Activated gamma-delta T cell treated with anti-CD3 and anti-CD28 coated beads, Interleukin-2, amount 50 U/mL, for 16 hours (primary cell): ENCODE measurements around the gene NREP.

Experiments used
- DNase-seq: peaks from one replicate; pipeline ENCODE4 v3.0.0-alpha.2; 2020; ENCODE audit warnings: low read depth

Gene NREP

GRCh38 chr5:111765613-111766571, 8.9 kb upstream of the NREP start:
- DNase-seq, result no peak

- DNase-seq, result no peak
These were observed 7.0 kb upstream of the NREP start for GRCh38 chr5:111764019-111764418.

GRCh38 chr5:111762895-111763294, 5.9 kb upstream of the NREP start:
- no peak for DNase-seq

GRCh38 chr5:111758284-111758628, 1.3 kb upstream of the NREP start:
- no peak for DNase-seq

- peak; percentile 66 for DNase-seq
These were observed 625 bp upstream of the NREP start for GRCh38 chr5:111757355-111758283.

- no peak for DNase-seq
These were observed 1.0 kb downstream of the NREP start for GRCh38 chr5:111755942-111756381.

- DNase-seq, result no peak
These were observed 1.6 kb downstream of the NREP start for GRCh38 chr5:111755345-111755941.

- DNase-seq, result no peak
These were observed 3.0 kb downstream of the NREP start for GRCh38 chr5:111753884-111754589.

GRCh38 chr5:111752426-111752965, 4.5 kb downstream of the NREP start:
- DNase-seq, result no peak

GRCh38 chr5:111749303-111750026, 7.5 kb downstream of the NREP start:
- DNase-seq, result no peak

GRCh38 chr5:111748304-111748763, 8.7 kb downstream of the NREP start:
- DNase-seq, result no peak

GRCh38 chr5:111747337-111747736, 9.7 kb downstream of the NREP start:
- no peak for DNase-seq

GRCh38 chr5:111746791-111747190, 10.2 kb downstream of the NREP start:
- DNase-seq, result no peak

GRCh38 chr5:111745075-111745739, 11.8 kb downstream of the NREP start:
- DNase-seq, result no peak

GRCh38 chr5:111744455-111744854, 12.5 kb downstream of the NREP start:
- DNase-seq, result no peak

- no peak for DNase-seq
These were observed 13.0 kb downstream of the NREP start for GRCh38 chr5:111743988-111744387.

GRCh38 chr5:111743512-111743911, 13.5 kb downstream of the NREP start:
- DNase-seq, result no peak

GRCh38 chr5:111742177-111742994, 14.6 kb downstream of the NREP start:
- no peak for DNase-seq

GRCh38 chr5:111741278-111741677, 15.7 kb downstream of the NREP start:
- no peak for DNase-seq
